Right lobe of liver (tissue), 4 donors: Measurements from ENCODE around the gene MUC6.

Source experiments
- CTCF ChIP-seq, 4 donors: fragments of 200-600 bp in 3 of 4; fragments of 450-650 bp in 1 of 4; IDR thresholded peaks; one replicate each; pipeline versions ENCODE4 v1.5.1 to v1.8.0; 2016 to 2022; ENCODE audit warnings: antibody characterized with exemption in 4 of 4, mild to moderate bottlenecking in 2 of 4
- POLR2A ChIP-seq: fragments of 450-650 bp; IDR thresholded peaks from one replicate; pipeline ENCODE4 v1.6.1; 2017; ENCODE audit warnings: antibody characterized with exemption, mild to moderate bottlenecking
- donor health status: DM: no; HTN: no; CAD: no.
- donor health status: DM: no; HTN: no; CAD: no.
- donor health status: DM: no; HTN: yes; CAD: no.

- TF ChIP-seq CTCF (IDR thresholded peaks at IDR 0.05) = no peak
- no peak for TF ChIP-seq POLR2A
Observed at GRCh38 chr11:1057806-1058205, 21.3 kb upstream of the MUC6 start.
